GM18858 (cell line): ENCODE results near the gene TFAP2E.

Experiments
- ATAC-seq: cut with Tn5 transposase; IDR thresholded peaks from one replicate; pipeline ENCODE4 v1.9.1; 2021; ENCODE audit not compliant: unreplicated experiment

Gene TFAP2E

GRCh38 chr1:35592991-35593769, 20.1 kb downstream of the TFAP2E start:
- ATAC-seq, result no peak

GRCh38 chr1:35594005-35594760, 21.1 kb downstream of the TFAP2E start:
- no peak for ATAC-seq

GRCh38 chr1:35595684-35596083, 22.6 kb downstream of the TFAP2E start:
- ATAC-seq, result no peak

- ATAC-seq, result no peak
Observed at GRCh38 chr1:35597870-35598269, 24.8 kb downstream of the TFAP2E start.

- no peak for ATAC-seq
Observed at GRCh38 chr1:35598895-35599294, 25.8 kb downstream of the TFAP2E start.

GRCh38 chr1:35599411-35599810, 26.3 kb downstream of the TFAP2E start:
- no peak for ATAC-seq

- ATAC-seq, result no peak
Observed at GRCh38 chr1:35600593-35600992, 27.5 kb downstream of the TFAP2E start.

- ATAC-seq, result no peak
Observed at GRCh38 chr1:35603468-35603867, 30.4 kb downstream of the TFAP2E start.

GRCh38 chr1:35603941-35604340, 30.8 kb downstream of the TFAP2E start:
- ATAC-seq, result no peak

- ATAC-seq, result no peak
Observed at GRCh38 chr1:35605071-35605866, 32.2 kb downstream of the TFAP2E start.

GRCh38 chr1:35605867-35606182, 32.7 kb downstream of the TFAP2E start:
- no peak for ATAC-seq

GRCh38 chr1:35611655-35612054, 38.5 kb downstream of the TFAP2E start:
- ATAC-seq, result no peak

GRCh38 chr1:35615440-35615839, 42.3 kb downstream of the TFAP2E start:
- no peak for ATAC-seq

- ATAC-seq, result no peak
Observed at GRCh38 chr1:35619237-35620121, 46.4 kb downstream of the TFAP2E start.

- ATAC-seq, result no peak
Observed at GRCh38 chr1:35622510-35623178, 49.5 kb downstream of the TFAP2E start.

GRCh38 chr1:35623832-35624231, 50.7 kb downstream of the TFAP2E start:
- ATAC-seq, result no peak

- no peak for ATAC-seq
Observed at GRCh38 chr1:35629051-35629450, 55.9 kb downstream of the TFAP2E start.

GRCh38 chr1:35631396-35631795, 58.3 kb downstream of the TFAP2E start:
- ATAC-seq, result no peak

GRCh38 chr1:35633547-35633946, 60.4 kb downstream of the TFAP2E start:
- ATAC-seq, result no peak

- no peak for ATAC-seq
Observed at GRCh38 chr1:35637401-35637809, 64.3 kb downstream of the TFAP2E start.
